PFSK-1 (cell line): Measurements from ENCODE around the gene ZDHHC20.

Experiments
- POLR2AphosphoS5 ChIP-seq: IDR thresholded peaks from 2 replicates; pipeline ENCODE4 v1.6.1; 2012; ENCODE audit warnings: low read depth, mild to moderate bottlenecking, control low read depth, low read length, moderate library complexity
- REST ChIP-seq, 2 experiments: IDR thresholded peaks; 2 replicates each; pipeline versions ENCODE4 v1.6.1 to v1.8.0; 2011 to 2012; ENCODE audit warnings: low read depth in 2 of 2, low read length in 2 of 2, control low read depth in 1 of 2, inconsistent platforms in 1 of 2, mild to moderate bottlenecking in 1 of 2, moderate library complexity in 1 of 2; ENCODE audit not compliant: insufficient read depth in 1 of 2
- SIN3A ChIP-seq: IDR thresholded peaks from 2 replicates; pipeline ENCODE4 v1.6.1; 2012; ENCODE audit warnings: mild to moderate bottlenecking, low read length, moderate library complexity, borderline replicate concordance; ENCODE audit not compliant: insufficient read depth
- TAF1 ChIP-seq: IDR thresholded peaks from 2 replicates; pipeline ENCODE4 v1.6.1; 2012; ENCODE audit warnings: low read length, control low read depth, borderline replicate concordance; ENCODE audit not compliant: insufficient read depth

- TF ChIP-seq REST (IDR thresholded peaks at IDR 0.05; ENCODE audit: insufficient read depth in 1 of 2, low read depth in 2 of 2, low read length in 2 of 2) (no peak), POLR2AphosphoS5 (no peak), TAF1 (no peak), SIN3A (no peak)
Measured at GRCh38 chr13:21354721-21355120, 104.4 kb downstream of the ZDHHC20 start.
